ENCODE measurements around the gene CTSC.

CTSC gene

GRCh38 chr11:88337181-88337986, at the start of gene CTSC:
Gene CTSC, minus strand, starts transcription at chr11:88337736. Its CDS starts 64 bp downstream, at chr11:88337672.
- no peak for DNase-seq

GRCh38 chr11:88384669-88385005, 47.1 kb upstream of the CTSC start:
- DNase-seq, result no peak

GRCh38 chr11:88384004-88384668, 46.6 kb upstream of the CTSC start:
- DNase-seq, result no peak

- no peak for DNase-seq
Observed at GRCh38 chr11:88383447-88383846, 45.9 kb upstream of the CTSC start.

GRCh38 chr11:88379130-88379529, 41.6 kb upstream of the CTSC start:
- DNase-seq, result no peak

- DNase-seq, result no peak
Observed at GRCh38 chr11:88378422-88379066, 41.0 kb upstream of the CTSC start.

- no peak for DNase-seq
Observed at GRCh38 chr11:88377646-88378045, 40.1 kb upstream of the CTSC start.

- no peak for DNase-seq
Observed at GRCh38 chr11:88377144-88377543, 39.6 kb upstream of the CTSC start.

- DNase-seq, result no peak
Observed at GRCh38 chr11:88375927-88376470, 38.5 kb upstream of the CTSC start.

GRCh38 chr11:88370782-88371181, 33.2 kb upstream of the CTSC start:
- no peak for DNase-seq

- DNase-seq, result no peak
Observed at GRCh38 chr11:88367310-88367709, 29.8 kb upstream of the CTSC start.

GRCh38 chr11:88363648-88364065, 26.1 kb upstream of the CTSC start:
- DNase-seq, result no peak

- no peak for DNase-seq
Observed at GRCh38 chr11:88363004-88363403, 25.5 kb upstream of the CTSC start.

- DNase-seq, result no peak
Observed at GRCh38 chr11:88360141-88360540, 22.6 kb upstream of the CTSC start.

- no peak for DNase-seq
Observed at GRCh38 chr11:88359541-88359940, 22.0 kb upstream of the CTSC start.

GRCh38 chr11:88359114-88359513, 21.6 kb upstream of the CTSC start:
- no peak for DNase-seq

GRCh38 chr11:88358040-88358431, 20.5 kb upstream of the CTSC start:
- DNase-seq, result no peak

GRCh38 chr11:88357323-88358039, 19.9 kb upstream of the CTSC start:
- no peak for DNase-seq

- DNase-seq, result no peak
Observed at GRCh38 chr11:88355887-88356286, 18.4 kb upstream of the CTSC start.

- DNase-seq, result no peak
Observed at GRCh38 chr11:88354912-88355311, 17.4 kb upstream of the CTSC start.

- DNase-seq, result no peak
Observed at GRCh38 chr11:88353835-88354496, 16.4 kb upstream of the CTSC start.

GRCh38 chr11:88353386-88353785, 15.8 kb upstream of the CTSC start:
- DNase-seq, result no peak

GRCh38 chr11:88352139-88352538, 14.6 kb upstream of the CTSC start:
- no peak for DNase-seq

Data from cortex of kidney (tissue), 1 donor.